H9 (cell line): ENCODE results near the gene ABHD16B. TPM values are rescaled to one million over a fixed set of nuclear protein-coding genes. Genes with fewer than 3 reads are reported as not detected.

Source experiments
- DNase-seq: peaks from one replicate; pipeline ENCODE4 v3.0.0-alpha.2; 2017
- H2AFZ ChIP-seq: one replicate; pipeline ENCODE4 v1.6.1; 2013; ENCODE audit warnings: mild to moderate bottlenecking, low read length, control low read depth, moderate library complexity
- H2AK5ac ChIP-seq: 2 replicates; pipeline ENCODE4 v1.6.1; 2013; ENCODE audit warnings: low read length, control low read depth, mixed read lengths; ENCODE audit not compliant: insufficient read length
- H2BK120ac ChIP-seq: one replicate; pipeline ENCODE4 v1.6.1; 2013; ENCODE audit warnings: low read depth, mild to moderate bottlenecking, low read length, control low read depth, inconsistent platforms; ENCODE audit not compliant: poor library complexity, severe bottlenecking
- H2BK12ac ChIP-seq: 2 replicates; pipeline ENCODE4 v1.6.1; 2013; ENCODE audit warnings: low read length, control low read depth, mixed read lengths, low read depth; ENCODE audit not compliant: insufficient read length
- H2BK15ac ChIP-seq: 2 replicates; pipeline ENCODE4 v1.6.1; 2013; ENCODE audit warnings: low read depth, low read length, control low read depth
- H2BK20ac ChIP-seq: one replicate; pipeline ENCODE4 v1.6.1; 2013; ENCODE audit warnings: low read depth, mild to moderate bottlenecking, low read length, control low read depth, inconsistent platforms; ENCODE audit not compliant: poor library complexity, severe bottlenecking
- H2BK5ac ChIP-seq: 2 replicates; pipeline ENCODE4 v1.6.1; 2013; ENCODE audit warnings: low read length, control low read depth, mixed read lengths; ENCODE audit not compliant: insufficient read length
- H3K14ac ChIP-seq: 2 replicates; pipeline ENCODE4 v1.6.1; 2013; ENCODE audit warnings: low read length, control low read depth; ENCODE audit not compliant: insufficient read depth
- H3K18ac ChIP-seq: 2 replicates; pipeline ENCODE4 v1.6.1; 2013; ENCODE audit warnings: low read depth, mild to moderate bottlenecking, mixed read lengths, low read length, control low read depth; ENCODE audit not compliant: insufficient read length
- H3K23ac ChIP-seq: 2 replicates; pipeline ENCODE4 v1.6.1; 2013; ENCODE audit warnings: low read length, control low read depth, mixed read lengths, low read depth; ENCODE audit not compliant: insufficient read length
- H3K23me2 ChIP-seq: 2 replicates; pipeline ENCODE4 v1.6.1; 2013; ENCODE audit warnings: low read depth, mild to moderate bottlenecking, mixed read lengths, low read length, control low read depth; ENCODE audit not compliant: insufficient read length, poor library complexity, severe bottlenecking
- H3K27ac ChIP-seq: 2 replicates; pipeline ENCODE4 v1.5.1; 2013; ENCODE audit warnings: low read length, control low read depth, mixed read lengths, low read depth; ENCODE audit not compliant: insufficient read length
- H3K27me3 ChIP-seq: 2 replicates; pipeline ENCODE4 v1.6.1; 2013; ENCODE audit warnings: low read length, control low read depth, inconsistent platforms; ENCODE audit not compliant: insufficient read depth
- H3K4ac ChIP-seq: 2 replicates; pipeline ENCODE4 v1.6.1; 2013; ENCODE audit warnings: low read depth, mild to moderate bottlenecking, control low read depth, inconsistent platforms, low read length, moderate library complexity
- H3K4me1 ChIP-seq: 2 replicates; pipeline ENCODE4 v1.6.1; 2013; ENCODE audit warnings: low read length, control low read depth, inconsistent platforms; ENCODE audit not compliant: insufficient read depth
- H3K4me2 ChIP-seq: 2 replicates; pipeline ENCODE4 v1.6.1; 2013; ENCODE audit warnings: low read length, control low read depth, mixed read lengths; ENCODE audit not compliant: insufficient read length, insufficient read depth
- H3K56ac ChIP-seq: 2 replicates; pipeline ENCODE4 v1.6.1; 2013; ENCODE audit warnings: low read depth, mild to moderate bottlenecking, mixed read lengths, low read length, control low read depth; ENCODE audit not compliant: insufficient read length
- H3K79me1 ChIP-seq: 2 replicates; pipeline ENCODE4 v1.6.1; 2013; ENCODE audit warnings: low read depth, mild to moderate bottlenecking, moderate library complexity, low read length, control low read depth, inconsistent platforms; ENCODE audit not compliant: insufficient read depth, poor library complexity, severe bottlenecking
- H3K79me2 ChIP-seq: 2 replicates; pipeline ENCODE4 v1.6.1; 2013; ENCODE audit warnings: low read length, control low read depth, inconsistent platforms; ENCODE audit not compliant: insufficient read depth
- H3K9ac ChIP-seq: 2 replicates; pipeline ENCODE4 v1.6.1; 2013; ENCODE audit warnings: low read length, control low read depth, mixed read lengths; ENCODE audit not compliant: insufficient read length; ENCODE audit errors: extremely low read depth
- H3K9me3 ChIP-seq: one replicate; pipeline ENCODE4 v1.6.1; 2013; ENCODE audit warnings: low read depth, low read length, inconsistent platforms; ENCODE audit not compliant: control insufficient read depth
- H3T11ph ChIP-seq: one replicate; pipeline ENCODE4 v1.6.1; 2013; ENCODE audit warnings: mild to moderate bottlenecking, low read length, control low read depth, inconsistent platforms
- H4K20me1 ChIP-seq: one replicate; pipeline ENCODE4 v1.6.1; 2013; ENCODE audit not compliant: control insufficient read depth, insufficient read length, insufficient read depth
- H4K5ac ChIP-seq: 2 replicates; pipeline ENCODE4 v1.6.1; 2013; ENCODE audit warnings: low read depth, mild to moderate bottlenecking, mixed read lengths, low read length, control low read depth; ENCODE audit not compliant: insufficient read length
- H4K8ac ChIP-seq: replicated peaks from 2 replicates; pipeline ENCODE4 v1.6.1; 2013; ENCODE audit warnings: low read length, control low read depth, mixed read lengths, low read depth; ENCODE audit not compliant: insufficient read length
- H4K91ac ChIP-seq: 2 replicates; pipeline ENCODE4 v1.6.1; 2013; ENCODE audit warnings: low read depth, mild to moderate bottlenecking, moderate library complexity, mixed read lengths, low read length, control low read depth; ENCODE audit not compliant: insufficient read length
- H3K27ac Mint-ChIP-seq, 3 experiments: 2 replicates in 2 of 3; 3 replicates in 1 of 3; pipeline ENCODE4 v1.8.0; 2020 to 2021; ENCODE audit warnings: mixed read lengths in 3 of 3, mild to moderate bottlenecking in 1 of 3, moderate library complexity in 1 of 3
- H3K27me3 Mint-ChIP-seq: 2 replicates; pipeline ENCODE4 v1.8.0; 2021; ENCODE audit warnings: low read depth, mild to moderate bottlenecking, moderate library complexity, mixed read lengths
- H3K36me3 Mint-ChIP-seq, 3 experiments: 2 replicates in 2 of 3; 3 replicates in 1 of 3; pipeline ENCODE4 v1.8.0; 2020 to 2021; ENCODE audit warnings: low read depth in 3 of 3, mixed read lengths in 3 of 3; ENCODE audit not compliant: insufficient read depth in 1 of 3
- H3K4me1 Mint-ChIP-seq, 2 experiments: 2 replicates each; pipeline ENCODE4 v1.8.0; 2020; ENCODE audit warnings: mixed read lengths in 2 of 2
- H3K4me3 Mint-ChIP-seq, 2 experiments: 2 replicates in 1 of 2; 3 replicates in 1 of 2; pipeline ENCODE4 v1.8.0; 2020 to 2021; ENCODE audit warnings: mild to moderate bottlenecking in 2 of 2, mixed read lengths in 2 of 2, moderate library complexity in 1 of 2
- H3K9me3 Mint-ChIP-seq, 2 experiments: 2 replicates in 1 of 2; 3 replicates in 1 of 2; pipeline ENCODE4 v1.8.0; 2020; ENCODE audit warnings: mild to moderate bottlenecking in 2 of 2, mixed read lengths in 2 of 2, moderate library complexity in 1 of 2
- WGBS: extraction: QIAGEN DNeasy Blood & Tissue Kit; methylation state at CpG from one replicate; pipeline ENCODE4 v1.1.7; 2013; ENCODE audit warnings: missing lambda C conversion rate, low lambda C conversion rate, mixed read lengths; ENCODE audit not compliant: insufficient read length; ENCODE audit errors: extremely low coverage; 5-methylcytosine and 5-hydroxymethylcytosine counted together
- total RNA-seq: library from RNA; stranded (reverse); gene quantifications from 2 replicates; pipeline ENCODE4 v1.2.1, GENCODE V29; 2021
- TF ChIP-seq, protein P1 (sequence below): fragments of 200-600 bp; sonication (generic); conservative IDR thresholded peaks from 3 replicates; pipeline ENCODE4 v1.8.0; 2021; ENCODE audit warnings: antibody characterized with exemption, mild to moderate bottlenecking

Gene ABHD16B
- total RNA-seq, 1 experiment from 2014 or later: not detected

GRCh38 chr20:63882257-63883200, 21.2 kb downstream of the ABHD16B start:
- no peak overlapping the region for H4K5ac ChIP-seq
- no peaks in the 10 kb centered on the region for H3K9me3 ChIP-seq
- H3K79me1 ChIP-seq: no peaks in the 10 kb centered on the region
- H2BK5ac ChIP-seq: no peak overlapping the region
- no peak overlapping the region for H2AFZ ChIP-seq
- no peak overlapping the region for H2BK20ac ChIP-seq
- H3K18ac ChIP-seq: no peak overlapping the region
- no peak overlapping the region for H2BK120ac ChIP-seq
- H3K23ac ChIP-seq: no peak overlapping the region
- no peaks in the 10 kb centered on the region for H3K79me2 ChIP-seq
- H2AK5ac ChIP-seq: no peak overlapping the region
- no peak overlapping the region for H3K56ac ChIP-seq
- H3K9ac ChIP-seq: no peak overlapping the region
- no peaks in the 10 kb centered on the region for H3K27me3 ChIP-seq
- H3K4ac ChIP-seq: no peak overlapping the region
- Mint-ChIP-seq H3K27me3 (no peaks in the 10 kb centered on the region), H3K36me3 (peaks cover 23 to 58% (median 56%) of the 10 kb centered on the region in 3 experiments; a peak in 6 of 7 replicates), H3K27ac (peak overlapping the region in 1 of 3 experiments; percentile 53; a peak in 1 of 7 replicates), H3K4me1 (no peaks in the 10 kb centered on the region), H3K9me3 (no peaks in the 10 kb centered on the region), H3K4me3 (no peak overlapping the region)
- H3T11ph ChIP-seq: no peak overlapping the region
- H4K20me1 ChIP-seq: no peaks in the 10 kb centered on the region
- no peaks in the 10 kb centered on the region for H3K4me1 ChIP-seq
- H3K4me2 ChIP-seq: no peak overlapping the region
- no peak overlapping the region for H4K8ac ChIP-seq
- no peak overlapping the region for H3K27ac ChIP-seq
- H2BK15ac ChIP-seq: no peak overlapping the region
- H2BK12ac ChIP-seq: no peak overlapping the region
- no peak overlapping the region for H3K14ac ChIP-seq
- no peak overlapping the region for H4K91ac ChIP-seq
- TF ChIP-seq, protein P1, sequence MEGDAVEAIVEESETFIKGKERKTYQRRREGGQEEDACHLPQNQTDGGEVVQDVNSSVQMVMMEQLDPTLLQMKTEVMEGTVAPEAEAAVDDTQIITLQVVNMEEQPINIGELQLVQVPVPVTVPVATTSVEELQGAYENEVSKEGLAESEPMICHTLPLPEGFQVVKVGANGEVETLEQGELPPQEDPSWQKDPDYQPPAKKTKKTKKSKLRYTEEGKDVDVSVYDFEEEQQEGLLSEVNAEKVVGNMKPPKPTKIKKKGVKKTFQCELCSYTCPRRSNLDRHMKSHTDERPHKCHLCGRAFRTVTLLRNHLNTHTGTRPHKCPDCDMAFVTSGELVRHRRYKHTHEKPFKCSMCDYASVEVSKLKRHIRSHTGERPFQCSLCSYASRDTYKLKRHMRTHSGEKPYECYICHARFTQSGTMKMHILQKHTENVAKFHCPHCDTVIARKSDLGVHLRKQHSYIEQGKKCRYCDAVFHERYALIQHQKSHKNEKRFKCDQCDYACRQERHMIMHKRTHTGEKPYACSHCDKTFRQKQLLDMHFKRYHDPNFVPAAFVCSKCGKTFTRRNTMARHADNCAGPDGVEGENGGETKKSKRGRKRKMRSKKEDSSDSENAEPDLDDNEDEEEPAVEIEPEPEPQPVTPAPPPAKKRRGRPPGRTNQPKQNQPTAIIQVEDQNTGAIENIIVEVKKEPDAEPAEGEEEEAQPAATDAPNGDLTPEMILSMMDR: no peak
- H3K23me2 ChIP-seq: no peaks in the 10 kb centered on the region
- no CpG with 5 or more reads among the region's 28 CpGs for WGBS
- DNase-seq: no peak
